Activated T-cell treated with anti-CD3 and anti-CD28 coated beads, Interleukin-2, amount 50 U/mL, for 72 hours (primary cell): Measurements from ENCODE around the gene PTBP3. TPM values are rescaled to one million over a fixed set of nuclear protein-coding genes. Genes with fewer than 3 reads are reported as not detected.

Experiments used
- ATAC-seq, 2 donors: fragments of 150-1000 bp; cut with Tn5 transposase; replicated peaks in 1 of 2; 2 replicates each; pipeline ENCODE4 v1.10.0; 2021; ENCODE audit warnings: moderate library complexity in 2 of 2, mild to moderate bottlenecking in 1 of 2
- DNase-seq, 2 donors: peaks; one replicate each; pipeline ENCODE4 v3.0.0; 2021 to 2022; ENCODE audit warnings: mixed read lengths in 1 of 2
- H3K27ac Mint-ChIP-seq: one replicate; pipeline ENCODE4 v1.8.0; 2022; ENCODE audit warnings: mild to moderate bottlenecking, moderate library complexity, mixed read lengths
- H3K27me3 Mint-ChIP-seq: one replicate; pipeline ENCODE4 v1.8.0; 2022; ENCODE audit warnings: low read depth, mixed read lengths
- H3K36me3 Mint-ChIP-seq, 2 donors: one replicate each; pipeline ENCODE4 v1.8.0; 2022; ENCODE audit warnings: mixed read lengths in 2 of 2, mild to moderate bottlenecking in 1 of 2; ENCODE audit not compliant: insufficient read depth in 2 of 2
- H3K4me1 Mint-ChIP-seq: one replicate; pipeline ENCODE4 v1.8.0; 2022; ENCODE audit warnings: low read depth, mixed read lengths
- H3K4me3 Mint-ChIP-seq, 2 donors: one replicate each; pipeline ENCODE4 v1.8.0; 2022; ENCODE audit warnings: mild to moderate bottlenecking in 2 of 2, mixed read lengths in 2 of 2, moderate library complexity in 2 of 2
- H3K9me3 Mint-ChIP-seq, 2 donors: one replicate each; pipeline ENCODE4 v1.8.0; 2022; ENCODE audit warnings: mixed read lengths in 2 of 2
- total RNA-seq, 2 donors: library from RNA; stranded (reverse); gene quantifications; one replicate each; pipeline ENCODE4 v1.2.3, GENCODE V29; 2022

Gene PTBP3
- total RNA-seq, 2 donors from 2014 or later: 125 to 138 TPM

GRCh38 chr9:112326194-112326593 is 7.2 kb downstream of the PTBP3 start:
- DNase-seq: no peak
- Mint-ChIP-seq H3K27ac (no peak overlapping the region), H3K4me1 (peaks cover 82% of the 10 kb centered on the region), H3K36me3 (peaks cover 11 to 32% of the 10 kb centered on the region in 2 donors), H3K4me3 (no peak overlapping the region), H3K27me3 (no peaks in the 10 kb centered on the region), H3K9me3 (peaks cover 0 to 3% of the 10 kb centered on the region in 2 donors)
- ATAC-seq: no peak

DNA sequence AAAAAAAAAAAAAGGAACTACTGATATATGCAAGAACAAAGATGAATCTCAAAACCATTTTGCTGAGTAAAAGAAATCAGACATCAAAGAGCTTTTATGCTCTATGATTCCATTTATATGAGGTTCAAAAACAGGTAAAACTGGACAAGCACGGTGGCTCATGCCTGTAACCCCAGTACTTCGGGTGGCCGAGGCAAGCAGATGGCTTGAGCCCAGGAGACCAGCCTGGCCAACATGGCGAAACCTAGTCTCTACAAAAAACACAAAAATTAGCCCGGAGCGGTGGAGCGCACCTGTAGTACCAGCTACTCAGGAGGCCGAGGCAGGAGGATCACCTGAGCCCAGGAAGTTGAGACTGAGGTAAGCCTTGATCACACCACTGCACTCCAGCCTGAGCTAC is 7.8 kb downstream of the PTBP3 start:
- H3K36me3 Mint-ChIP-seq: peaks cover 11 to 32% of the 10 kb centered on the region in 2 donors

DNA sequence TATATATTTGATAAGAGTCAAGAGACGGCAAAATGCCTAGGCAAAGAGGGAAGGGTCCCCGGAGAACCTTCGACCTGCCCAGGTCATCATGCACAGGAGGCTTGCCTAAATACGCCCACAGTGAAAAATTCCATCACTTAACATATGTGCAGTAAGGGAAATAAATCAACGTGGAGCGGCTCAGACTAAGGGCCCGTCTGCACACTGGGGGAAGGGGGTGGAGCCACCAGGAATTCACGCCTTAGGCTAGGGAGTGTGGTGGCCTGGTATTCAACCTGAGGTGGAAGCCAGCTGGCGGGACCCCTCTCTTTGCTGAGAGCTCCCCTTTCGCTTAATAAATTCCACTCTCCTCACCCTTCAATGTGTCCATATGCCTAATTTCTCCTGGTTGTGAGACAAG is 8.3 kb downstream of the PTBP3 start:
- Mint-ChIP-seq H3K9me3 (peaks cover 0 to 3% of the 10 kb centered on the region in 2 donors), H3K4me1 (peaks cover 73% of the 10 kb centered on the region), H3K36me3 (peaks cover 11 to 32% of the 10 kb centered on the region in 2 donors)

More for the DNA sequence above, 7.8 kb downstream of the PTBP3 start:
- ATAC-seq: no peak
- H3K27me3 Mint-ChIP-seq: no peaks in the 10 kb centered on the region
- peaks cover 0 to 3% of the 10 kb centered on the region in 2 donors for H3K9me3 Mint-ChIP-seq
- H3K4me1 Mint-ChIP-seq: peaks cover 77% of the 10 kb centered on the region
- H3K27ac Mint-ChIP-seq: no peak overlapping the region
- DNase-seq: no peak
- peak overlapping the region in 1 of 2 donors; percentile 42 for H3K4me3 Mint-ChIP-seq

DNA sequence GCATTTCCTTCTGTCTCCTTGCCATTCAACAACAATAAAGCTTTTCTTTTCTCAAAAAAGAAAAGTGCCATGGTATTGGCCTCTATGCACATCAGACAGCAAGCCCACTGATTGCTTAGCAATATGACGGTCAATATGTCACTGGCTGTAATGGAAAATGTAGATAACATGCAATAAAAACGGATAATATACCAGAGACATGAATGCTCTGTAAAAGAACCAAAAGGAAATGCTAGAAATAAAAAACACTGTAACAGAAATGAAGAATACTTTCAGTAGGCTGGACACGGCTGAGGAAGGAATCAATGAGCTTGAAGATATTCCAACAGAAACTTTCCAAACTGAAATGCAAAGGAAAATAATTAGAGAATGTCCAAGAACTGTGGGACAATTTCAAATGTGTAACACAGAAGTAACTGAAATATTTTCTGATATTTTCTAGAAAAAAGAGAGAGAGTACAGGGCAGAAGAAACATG is 10.0 kb downstream of the PTBP3 start:
- Mint-ChIP-seq H3K9me3 (peaks cover 0 to 3% of the 10 kb centered on the region in 2 donors), H3K4me1 (peaks cover 74% of the 10 kb centered on the region), H3K27ac (peak overlapping the region; percentile 43), H3K27me3 (no peaks in the 10 kb centered on the region), H3K36me3 (peaks cover 10 to 28% of the 10 kb centered on the region in 2 donors), H3K4me3 (no peak overlapping the region)
- DNase-seq (no peak), ATAC-seq (no peak)

More for the DNA sequence above, 8.3 kb downstream of the PTBP3 start:
- H3K27ac Mint-ChIP-seq: no peak overlapping the region
- no peaks in the 10 kb centered on the region for H3K27me3 Mint-ChIP-seq
- no peak overlapping the region for H3K4me3 Mint-ChIP-seq
- ATAC-seq (no peak), DNase-seq (no peak)

DNA sequence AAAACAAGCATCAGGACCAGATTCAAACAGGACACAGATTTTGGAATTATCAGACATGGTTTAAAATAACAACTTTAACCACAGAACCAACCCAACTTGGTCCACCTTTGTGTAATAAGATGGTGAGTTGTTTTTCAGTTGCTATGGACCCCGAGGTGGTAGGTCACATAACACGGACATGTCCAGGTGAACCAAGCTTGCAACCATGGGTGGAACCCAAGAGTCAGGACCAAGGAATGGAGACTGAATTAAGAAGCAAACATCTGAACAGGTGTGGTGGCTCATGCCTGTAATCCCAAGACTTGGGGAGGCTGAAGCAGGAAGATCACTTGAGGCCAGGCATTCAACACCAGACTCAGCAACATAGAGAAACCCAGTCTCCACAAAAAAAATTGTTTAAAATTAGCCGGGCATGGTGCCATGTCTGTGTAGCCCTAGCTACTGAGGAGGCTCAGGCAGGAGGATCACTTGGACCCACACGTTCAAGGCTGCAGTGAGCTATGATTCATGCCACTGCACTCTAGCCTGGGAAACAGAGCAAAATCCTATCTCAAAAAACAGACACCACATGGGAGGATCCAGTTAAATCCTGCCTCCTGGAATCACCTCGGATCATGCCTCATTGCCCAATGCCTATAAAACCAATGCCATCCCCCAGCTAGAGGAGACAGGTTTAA is 10.6 kb downstream of the PTBP3 start:
- ATAC-seq (no peak), DNase-seq (no peak)
- no peak overlapping the region for H3K4me3 Mint-ChIP-seq
- H3K27me3 Mint-ChIP-seq: no peaks in the 10 kb centered on the region
- H3K9me3 Mint-ChIP-seq: peaks cover 0 to 3% of the 10 kb centered on the region in 2 donors
- H3K27ac Mint-ChIP-seq: peak overlapping the region; percentile 69
- peaks cover 11 to 28% of the 10 kb centered on the region in 2 donors for H3K36me3 Mint-ChIP-seq
- peaks cover 74% of the 10 kb centered on the region for H3K4me1 Mint-ChIP-seq

DNA sequence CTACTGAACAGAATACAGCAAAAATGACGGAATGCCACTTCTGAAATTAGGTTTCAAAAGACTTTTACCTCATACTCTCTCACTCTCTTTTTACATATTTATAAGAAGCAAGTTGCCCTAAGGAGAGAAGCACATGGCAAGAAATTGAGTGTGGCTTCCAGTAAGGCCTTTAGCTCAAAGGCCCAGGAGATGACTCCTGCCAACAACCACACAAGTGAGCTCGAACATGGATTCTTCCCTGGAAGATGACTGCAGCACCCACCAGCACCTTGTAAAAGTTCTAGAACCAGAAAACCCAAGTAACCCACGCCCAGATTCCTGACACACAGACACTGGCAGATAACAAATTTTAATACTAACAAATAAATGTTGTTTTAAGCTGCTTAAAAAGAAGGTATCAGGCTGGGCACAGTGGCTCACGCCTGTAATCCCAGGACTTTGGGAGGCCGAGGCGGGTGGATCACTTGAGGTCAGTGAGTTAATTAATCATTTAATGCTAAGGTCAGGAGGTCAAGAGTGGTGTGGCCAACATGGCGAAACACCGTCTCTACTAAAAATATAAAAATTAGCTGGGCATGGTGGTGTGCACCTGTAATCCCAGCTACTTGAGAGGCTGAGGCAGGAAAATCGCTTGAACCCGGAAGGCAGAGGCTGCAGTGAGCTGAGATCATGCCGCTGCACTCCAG is 17.0 kb downstream of the PTBP3 start:
- Mint-ChIP-seq H3K27ac (peak overlapping the region; percentile 82), H3K36me3 (peaks cover 1 to 6% of the 10 kb centered on the region in 2 donors), H3K27me3 (no peaks in the 10 kb centered on the region), H3K4me1 (peaks cover 59% of the 10 kb centered on the region), H3K4me3 (peak overlapping the region; percentile 78 to 80), H3K9me3 (no peaks in the 10 kb centered on the region)
- DNase-seq: no peak
- ATAC-seq: peak in 1 of 2 donors; percentile 17

GRCh38 chr9:112315331-112316257 is 17.8 kb downstream of the PTBP3 start:
- peak overlapping the region; percentile 78 to 80 for H3K4me3 Mint-ChIP-seq
- H3K36me3 Mint-ChIP-seq: peaks cover 1 to 6% of the 10 kb centered on the region in 2 donors
- no peaks in the 10 kb centered on the region for H3K9me3 Mint-ChIP-seq
- ATAC-seq: no peak
- no peaks in the 10 kb centered on the region for H3K27me3 Mint-ChIP-seq
- peaks cover 60% of the 10 kb centered on the region for H3K4me1 Mint-ChIP-seq
- H3K27ac Mint-ChIP-seq: peak overlapping the region; percentile 82
- no peak for DNase-seq

DNA sequence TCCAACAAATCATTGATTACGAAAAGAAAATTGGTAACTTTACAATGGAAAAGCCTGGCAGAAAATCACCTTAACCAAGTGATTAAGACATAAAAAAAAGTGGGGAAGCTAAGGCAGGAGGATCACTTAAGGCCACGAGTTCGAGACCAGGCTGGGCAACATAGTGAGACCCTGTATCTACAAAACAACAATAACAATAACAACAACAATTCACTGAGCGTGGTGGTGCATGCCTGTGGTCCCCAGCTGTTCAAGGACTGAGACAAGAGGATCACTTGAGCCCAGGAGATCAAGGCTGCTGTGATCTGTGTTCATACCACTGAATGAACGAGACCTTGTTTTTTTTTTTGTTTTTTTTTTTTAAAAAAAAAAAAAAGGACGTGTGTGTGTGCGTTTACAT is 21.3 kb downstream of the PTBP3 start:
- DNase-seq (no peak), ATAC-seq (no peak)
- no peak overlapping the region for H3K27ac Mint-ChIP-seq
- H3K4me1 Mint-ChIP-seq: peaks cover 47% of the 10 kb centered on the region
- H3K27me3 Mint-ChIP-seq: no peaks in the 10 kb centered on the region
- H3K36me3 Mint-ChIP-seq: peaks cover 0 to under 1% of the 10 kb centered on the region in 2 donors
- H3K4me3 Mint-ChIP-seq: no peak overlapping the region
- H3K9me3 Mint-ChIP-seq: no peaks in the 10 kb centered on the region

GRCh38 chr9:112311497-112311896 is 21.9 kb downstream of the PTBP3 start:
- no peak for ATAC-seq
- Mint-ChIP-seq H3K4me3 (no peak overlapping the region), H3K4me1 (peaks cover 40% of the 10 kb centered on the region), H3K9me3 (no peaks in the 10 kb centered on the region), H3K27me3 (no peaks in the 10 kb centered on the region), H3K27ac (no peak overlapping the region), H3K36me3 (no peaks in the 10 kb centered on the region)
- DNase-seq: no peak

DNA sequence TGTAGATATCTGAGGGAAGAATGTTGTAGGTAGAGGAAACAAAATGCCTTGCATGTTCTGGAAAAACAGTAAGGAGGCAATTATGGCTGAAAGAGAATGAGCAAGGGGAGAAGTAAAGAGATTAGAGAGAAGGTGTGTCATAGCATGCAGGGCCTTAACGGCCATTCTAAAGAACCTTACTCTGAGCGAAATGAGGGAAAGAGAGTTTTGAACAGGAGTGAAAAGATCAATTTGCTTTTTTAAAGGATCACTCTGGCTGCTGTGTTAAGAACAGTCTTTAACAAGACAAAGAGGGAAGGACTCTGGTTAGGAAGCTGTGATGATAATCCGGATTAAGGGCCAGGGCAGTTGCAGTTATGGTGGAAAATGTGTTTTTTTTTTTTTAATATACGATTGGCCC is 22.6 kb downstream of the PTBP3 start:
- Mint-ChIP-seq H3K4me3 (no peak overlapping the region), H3K4me1 (peaks cover 34% of the 10 kb centered on the region), H3K9me3 (no peaks in the 10 kb centered on the region), H3K27me3 (no peaks in the 10 kb centered on the region), H3K36me3 (no peaks in the 10 kb centered on the region), H3K27ac (no peak overlapping the region)
- no peak for DNase-seq
- no peak for ATAC-seq

- no peak for DNase-seq
- H3K9me3 Mint-ChIP-seq: no peaks in the 10 kb centered on the region
- no peaks in the 10 kb centered on the region for H3K27me3 Mint-ChIP-seq
- H3K4me1 Mint-ChIP-seq: peaks cover 30% of the 10 kb centered on the region
- no peak for ATAC-seq
- no peaks in the 10 kb centered on the region for H3K36me3 Mint-ChIP-seq
- no peak overlapping the region for H3K4me3 Mint-ChIP-seq
- no peak overlapping the region for H3K27ac Mint-ChIP-seq
These were observed 24.8 kb downstream of the PTBP3 start for GRCh38 chr9:112308588-112308987.

GRCh38 chr9:112301420-112301819 is 32.0 kb downstream of the PTBP3 start:
- peaks cover 52% of the 10 kb centered on the region for H3K4me1 Mint-ChIP-seq
- peak overlapping the region in 1 of 2 donors; percentile 35 for H3K4me3 Mint-ChIP-seq
- no peaks in the 10 kb centered on the region for H3K27me3 Mint-ChIP-seq
- H3K9me3 Mint-ChIP-seq: no peaks in the 10 kb centered on the region
- DNase-seq: no peak
- ATAC-seq: peak; percentile 79 to 87
- peak overlapping the region; percentile 47 for H3K27ac Mint-ChIP-seq
- H3K36me3 Mint-ChIP-seq: peaks cover 2 to 10% of the 10 kb centered on the region in 2 donors
